GM19035 (cell line): ENCODE measurements around the gene UNK.
A peak's percentile ranks its signal among the peaks of the same experiment; 100 is the strongest.
"Not testable (repeated sequence)": the region's sequence is repeated elsewhere in the genome, so short reads cannot be mapped to it uniquely, and the experiment has no call there.

ENCODE experiments used
- ATAC-seq: cut with Tn5 transposase; IDR thresholded peaks from one replicate; pipeline ENCODE4 v1.9.1; 2021; ENCODE audit not compliant: unreplicated experiment

Gene UNK

DNA sequence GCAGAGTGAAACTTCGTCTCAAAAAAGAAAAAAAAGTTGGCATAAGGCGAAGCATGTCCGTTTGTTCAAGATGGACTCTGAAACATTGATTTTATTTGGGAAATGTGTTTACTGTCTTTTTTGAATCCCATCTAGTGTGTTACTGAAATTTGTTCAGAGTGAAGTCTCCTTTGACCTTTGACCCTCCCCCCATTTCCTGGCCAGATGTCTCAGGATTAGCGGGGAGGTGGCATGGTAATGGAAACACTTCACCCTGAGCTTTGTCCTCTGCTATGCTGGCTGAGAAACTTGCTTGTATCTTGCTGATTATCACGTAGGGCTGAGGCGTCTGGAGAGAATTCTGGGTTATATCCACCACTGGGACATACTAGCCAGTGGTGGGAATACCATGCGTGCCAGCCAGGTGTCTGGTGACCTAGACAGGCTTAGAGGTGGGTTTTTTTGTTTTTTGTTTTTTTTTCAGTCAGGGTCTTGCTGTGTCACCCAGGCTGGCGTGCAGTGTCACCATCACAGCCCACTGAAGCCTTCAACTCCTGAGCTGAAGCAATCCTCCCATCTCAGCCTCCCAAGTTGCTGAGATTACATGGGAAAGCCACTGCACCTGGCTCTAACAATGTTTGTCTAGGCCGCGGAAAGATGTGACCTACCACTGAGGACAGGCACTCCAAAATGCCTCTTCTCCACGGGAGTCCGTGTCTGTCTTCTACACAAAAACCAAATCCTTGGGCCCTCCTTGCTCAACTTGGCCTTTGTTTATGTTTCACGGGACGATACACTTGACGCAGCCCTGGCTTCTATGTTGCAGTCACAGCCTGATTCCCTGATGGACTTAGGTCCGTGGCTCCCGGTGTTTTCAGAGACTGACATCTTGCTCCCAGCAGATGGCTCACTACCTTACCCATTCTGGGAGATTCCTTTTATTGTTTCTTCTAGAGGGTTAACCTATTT is 13.0 kb upstream of the UNK start:
- ATAC-seq: no peak

DNA sequence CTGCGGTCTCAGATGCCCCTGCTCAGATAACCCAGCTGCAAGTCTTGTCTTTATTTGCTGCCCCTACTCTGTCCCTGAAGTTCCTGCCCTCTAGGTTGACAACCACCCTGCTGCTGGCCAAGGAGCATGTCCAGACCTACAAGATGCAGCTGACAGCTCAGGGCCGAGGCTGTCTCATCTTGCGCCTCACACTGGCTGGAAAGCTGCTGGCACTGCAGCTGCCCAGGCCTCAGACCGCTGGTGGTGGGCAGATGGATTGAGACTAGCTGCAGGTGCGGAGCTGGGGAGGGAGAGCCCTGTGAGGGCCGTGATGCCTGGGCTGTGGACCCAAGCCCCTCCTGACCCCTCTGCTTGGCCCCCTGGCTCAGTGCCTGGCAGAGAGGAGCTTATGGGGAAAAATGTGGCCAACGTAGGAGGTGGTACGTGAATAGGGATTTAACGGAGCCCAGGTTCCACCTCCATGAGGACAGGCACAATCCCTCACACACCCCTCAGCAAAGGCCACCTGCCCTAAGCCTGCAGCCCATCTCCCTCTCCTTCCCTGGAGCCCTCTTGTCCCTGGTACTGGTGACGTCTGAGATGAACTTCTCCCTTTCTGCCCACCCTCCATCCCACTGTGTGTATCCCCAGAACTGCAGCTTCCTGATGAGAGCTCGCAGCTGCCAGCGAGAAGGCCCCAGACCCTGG is 11.3 kb upstream of the UNK start:
- no peak for ATAC-seq

DNA sequence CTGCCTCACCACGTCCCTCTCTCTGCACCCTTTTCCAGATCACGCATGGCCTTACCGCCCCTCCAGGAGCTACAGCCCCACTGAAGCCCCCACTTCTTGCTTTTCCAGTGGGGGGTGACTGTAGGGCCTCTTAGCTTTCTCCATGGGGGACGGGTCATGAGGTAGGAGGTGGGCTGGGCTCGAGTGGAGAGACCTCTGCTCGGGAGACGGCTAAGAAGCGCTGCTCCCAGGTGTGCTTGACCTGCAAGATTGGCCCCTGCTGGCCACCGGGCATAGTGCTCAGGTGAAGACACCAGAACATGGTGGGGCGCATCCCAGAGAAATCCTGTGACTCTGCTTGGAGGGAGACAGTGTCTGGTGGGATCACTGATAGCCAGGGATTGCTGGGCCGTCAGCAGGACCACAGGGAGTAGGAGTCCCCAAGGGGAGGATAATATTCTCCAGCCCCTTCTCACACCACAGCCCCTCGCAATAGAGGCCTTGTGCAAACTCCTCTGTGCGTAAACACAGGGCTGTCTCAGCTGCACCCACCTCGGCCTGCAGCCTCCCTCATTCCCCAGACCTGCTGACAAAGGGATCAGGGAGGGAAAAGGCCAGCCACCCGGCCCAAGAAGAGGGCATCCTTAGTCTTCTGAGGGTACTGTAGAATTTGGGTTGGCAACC is 10.7 kb upstream of the UNK start:
- ATAC-seq: no peak

DNA sequence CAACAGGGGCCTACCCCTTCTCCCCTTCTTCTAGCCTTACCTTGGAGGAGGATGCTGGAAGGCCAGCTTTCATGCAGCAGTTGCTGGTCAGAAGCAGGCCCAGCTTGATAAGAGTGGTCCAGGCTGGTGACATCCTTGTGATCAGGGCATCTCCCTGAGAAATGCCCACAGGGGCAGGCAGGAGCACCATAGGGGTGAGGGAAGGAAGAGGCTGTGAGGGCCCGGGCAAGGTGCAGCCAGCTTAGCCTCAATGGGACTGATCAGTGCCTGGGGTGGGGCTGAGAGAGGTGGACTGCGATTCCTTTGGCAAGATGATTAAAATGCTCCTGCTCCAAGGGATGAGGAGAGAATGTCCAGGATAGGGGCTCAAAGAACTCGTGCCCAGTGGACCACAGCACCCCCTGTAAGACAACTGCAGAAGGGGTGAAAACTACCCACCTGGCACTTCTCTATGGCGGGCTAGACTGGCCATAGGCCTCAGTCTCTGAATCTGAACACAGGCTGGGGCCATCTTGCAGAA is 10.1 kb upstream of the UNK start:
- no peak for ATAC-seq

- no peak for ATAC-seq
Observed at GRCh38 chr17:75774991-75775668, 9.5 kb upstream of the UNK start.

- ATAC-seq: no peak
Observed at GRCh38 chr17:75776386-75777295, 8.0 kb upstream of the UNK start.

DNA sequence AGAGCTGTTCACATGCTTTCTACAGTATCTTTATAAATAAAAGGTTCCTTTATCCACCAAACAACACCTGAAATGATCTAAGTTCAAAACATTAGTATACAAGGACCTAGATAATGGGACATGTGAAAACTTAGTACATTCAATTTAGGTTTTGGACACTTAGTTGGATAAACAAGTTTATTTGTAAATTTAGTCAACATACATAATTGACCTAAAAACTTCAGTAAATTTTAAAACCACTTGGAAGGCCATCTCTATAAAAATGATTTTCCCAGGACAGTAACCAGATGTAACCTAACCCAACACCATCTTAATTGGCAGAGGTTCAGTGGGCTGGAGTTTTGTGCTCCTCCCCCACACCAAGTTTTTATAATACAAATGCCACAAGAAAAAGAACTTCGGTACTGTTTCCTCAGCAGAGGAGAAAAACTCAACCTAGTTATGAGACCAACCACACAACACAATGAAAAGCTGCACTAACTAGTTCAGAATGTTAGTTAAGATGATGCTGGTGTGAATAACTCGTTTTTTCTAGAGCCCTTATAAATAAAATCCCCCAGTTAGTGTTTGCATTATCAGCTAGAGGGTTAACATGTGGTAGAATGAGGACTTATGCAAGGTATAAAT is 7.2 kb upstream of the UNK start:
- no peak for ATAC-seq

DNA sequence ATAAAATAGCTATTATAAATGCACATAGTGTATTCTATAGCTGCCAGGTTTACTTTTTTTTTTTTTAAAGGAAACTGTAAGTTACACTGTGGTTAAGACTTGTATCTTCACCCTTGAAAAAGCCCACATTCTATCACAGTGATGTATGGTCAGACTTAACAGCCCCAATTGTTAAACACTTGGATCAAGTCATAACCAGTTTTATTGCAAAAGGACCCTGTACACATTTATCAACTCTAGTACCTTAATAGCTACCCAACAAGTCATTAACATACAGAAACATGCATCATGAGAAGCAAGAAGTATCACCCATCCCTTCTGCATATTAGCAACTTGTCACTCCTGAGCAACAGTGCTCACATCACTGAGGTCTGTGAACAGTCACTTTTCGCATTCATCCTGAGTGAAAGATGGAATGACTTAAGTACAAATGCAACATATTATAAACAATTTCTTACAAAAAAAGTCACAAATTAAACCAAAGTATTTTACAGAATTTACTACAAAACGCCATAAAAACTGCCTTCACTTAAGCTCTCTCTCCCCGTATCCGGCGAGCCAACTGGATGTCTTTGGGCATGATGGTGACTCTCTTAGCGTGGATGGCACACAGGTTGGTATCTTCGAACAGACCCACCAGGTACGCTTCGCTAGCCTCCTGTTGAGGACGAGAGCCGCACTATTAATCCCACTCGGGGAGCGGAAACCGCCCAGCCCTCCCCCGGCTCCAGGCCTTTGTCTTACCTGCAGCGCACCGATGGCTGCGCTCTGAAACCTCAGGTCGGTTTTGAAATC is 6.3 kb upstream of the UNK start:
- not testable (repeated sequence) for ATAC-seq

DNA sequence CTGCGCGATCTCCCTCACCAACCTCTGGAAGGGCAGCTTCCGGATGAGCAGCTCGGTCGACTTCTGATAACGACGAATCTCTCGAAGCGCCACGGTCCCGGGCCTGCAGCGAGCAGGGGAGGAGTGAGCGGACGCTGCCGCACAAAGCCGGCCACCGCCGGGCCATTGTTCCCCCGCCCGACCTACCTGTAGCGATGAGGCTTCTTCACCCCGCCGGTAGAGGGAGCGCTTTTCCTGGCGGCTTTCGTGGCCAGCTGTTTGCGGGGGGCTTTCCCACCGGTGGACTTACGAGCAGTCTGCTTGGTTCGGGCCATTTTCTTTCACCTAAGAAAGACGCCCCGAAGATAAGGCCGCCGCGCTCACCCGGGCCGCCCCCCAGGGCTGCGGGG is 5.8 kb upstream of the UNK start:
- ATAC-seq: peak; percentile 17

GRCh38 chr17:75779250-75779986 is 5.2 kb upstream of the UNK start:
- peak; percentile 68 for ATAC-seq

DNA sequence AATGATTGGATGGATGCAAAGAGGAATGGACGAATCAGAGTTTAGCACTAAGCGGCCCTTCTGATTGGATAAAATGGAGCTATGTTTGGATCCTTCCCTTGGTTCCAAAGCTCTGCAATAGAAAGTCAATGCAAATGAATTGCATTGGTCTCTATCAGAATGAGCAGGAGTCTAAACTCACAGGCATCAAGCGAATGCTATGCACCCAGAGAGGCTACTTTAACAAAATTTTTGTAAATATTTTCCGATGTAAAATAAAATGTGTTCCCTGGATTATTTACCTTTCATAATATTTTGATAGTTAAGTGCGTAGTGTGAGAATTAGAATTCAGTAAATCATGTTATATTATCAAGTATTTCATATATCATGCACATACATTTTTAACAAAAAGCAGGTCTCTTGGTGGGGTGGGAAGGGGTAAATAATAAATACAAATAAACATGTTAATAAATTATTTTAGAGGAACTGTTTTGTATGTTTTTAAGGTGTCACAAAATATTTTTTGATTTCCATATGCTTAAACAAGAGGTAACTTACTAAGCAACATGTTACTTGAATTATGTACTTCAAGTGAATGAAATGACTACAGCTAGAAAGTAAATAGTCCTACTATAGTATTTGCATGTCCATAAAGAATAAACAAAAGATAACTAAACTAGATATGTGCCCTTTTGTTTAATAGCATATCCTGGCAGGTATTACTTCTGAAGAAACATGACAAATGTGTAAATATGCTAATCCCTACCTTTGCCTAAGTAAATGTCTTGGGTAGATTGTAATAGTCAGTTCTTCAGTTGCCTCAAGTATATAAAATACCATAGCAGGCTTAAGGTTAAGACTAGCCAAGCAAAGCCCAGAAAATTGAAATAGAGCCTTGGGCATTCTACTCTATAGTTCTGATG is 4.4 kb upstream of the UNK start:
- ATAC-seq: no peak

DNA sequence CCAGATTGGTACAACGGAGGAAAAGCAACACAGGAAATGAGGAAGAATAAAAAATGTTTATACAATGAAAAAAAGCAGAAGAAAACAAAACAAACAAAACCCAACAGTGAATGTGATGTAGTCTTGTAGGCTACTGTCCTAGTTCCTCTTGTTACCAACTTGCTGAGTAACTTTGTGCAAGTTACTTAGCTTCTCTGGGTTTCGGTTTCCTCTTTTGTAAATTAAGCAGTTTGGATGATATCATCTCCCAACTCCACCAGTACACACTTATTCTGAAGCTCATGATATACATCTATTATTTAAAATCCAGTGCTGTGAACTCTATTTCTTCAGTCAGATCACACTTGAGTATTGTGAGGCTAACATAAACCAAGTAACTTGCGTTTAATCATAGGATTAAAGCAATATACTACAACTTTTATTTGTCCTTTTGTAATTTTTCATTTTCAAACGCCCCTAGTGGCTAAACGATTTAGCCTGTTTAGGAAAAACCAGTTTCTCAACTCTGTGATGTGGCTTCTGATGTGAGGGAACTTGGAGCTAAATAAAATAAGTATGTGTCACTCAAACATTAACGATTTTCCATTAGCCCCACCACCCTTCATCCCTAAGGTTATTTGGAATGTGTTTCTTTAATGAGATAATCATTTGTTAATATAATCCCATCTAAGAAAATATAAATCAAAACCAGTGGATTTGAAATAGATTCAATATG is 1.4 kb upstream of the UNK start:
- no peak for ATAC-seq

DNA sequence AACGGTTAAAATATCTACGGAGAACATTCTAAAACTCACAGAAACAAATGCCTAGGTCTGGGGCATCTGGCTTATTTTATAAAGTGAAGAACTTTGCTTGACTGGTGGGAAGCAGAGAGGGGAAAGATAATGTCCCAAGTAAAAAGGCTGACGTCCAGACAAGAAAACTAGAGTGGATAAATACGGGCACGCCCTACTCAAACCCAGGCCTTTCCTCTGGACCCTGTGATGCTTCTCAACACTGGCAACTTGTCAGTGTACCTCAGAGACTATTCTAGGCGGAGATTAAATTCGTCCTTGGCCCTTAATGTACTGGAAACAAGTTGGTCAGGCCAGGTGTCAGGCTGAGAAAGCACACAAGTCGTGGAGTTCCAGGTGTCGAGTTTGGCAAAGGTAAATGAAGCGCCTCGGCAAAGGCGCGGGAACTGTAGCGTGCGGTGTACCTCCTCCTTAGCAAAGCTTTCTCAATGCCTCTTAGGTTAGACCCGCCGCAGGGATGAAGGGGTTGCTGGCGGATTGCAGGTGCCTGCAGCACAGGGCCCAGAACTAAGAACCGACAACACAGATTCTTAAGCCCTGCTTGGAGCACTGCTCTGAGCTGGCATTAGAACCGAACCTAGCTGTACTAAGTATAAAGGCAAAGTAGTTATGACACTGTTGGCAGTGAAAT is 668 bp upstream of the UNK start:
- no peak for ATAC-seq

GRCh38 chr17:75785016-75785890 is 647 bp downstream of the UNK start:
- ATAC-seq: peak; percentile 57

DNA sequence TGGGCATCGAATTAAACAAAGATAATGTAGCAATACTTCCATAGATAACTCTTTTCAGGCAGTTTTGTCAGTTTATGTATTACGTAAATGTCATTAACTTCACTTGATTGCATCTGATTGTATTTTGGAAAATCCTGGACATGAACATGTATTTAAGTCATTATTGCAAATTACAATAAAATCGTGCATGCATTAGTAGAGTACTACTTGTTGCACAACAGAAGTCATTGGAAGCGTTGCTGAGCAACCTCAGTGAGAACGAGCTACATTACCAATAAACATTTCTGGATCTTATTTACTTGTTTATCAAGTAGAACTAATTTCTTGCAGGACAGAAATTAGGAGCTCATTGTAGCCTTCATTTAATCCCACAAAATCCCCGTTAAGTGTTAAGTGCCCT is 6.6 kb downstream of the UNK start:
- no peak for ATAC-seq
